LNCaP clone FGC (cell line): ENCODE data around the gene HTRA3.

Experiments
- DNase-seq: peaks from one replicate; pipeline ENCODE4 v3.0.0-alpha.2; 2011; ENCODE audit warnings: low read depth
- H3K4me3 ChIP-seq: 2 replicates; pipeline ENCODE4 v1.5.1; 2011; ENCODE audit warnings: mild to moderate bottlenecking, low read depth, low read length, control low read depth
- CTCF ChIP-seq: IDR thresholded peaks from 2 replicates; pipeline ENCODE4 v1.5.1; 2012; ENCODE audit warnings: mild to moderate bottlenecking; ENCODE audit not compliant: control insufficient read depth, insufficient read depth; ENCODE audit errors: extremely low read depth

HTRA3 gene

DNA sequence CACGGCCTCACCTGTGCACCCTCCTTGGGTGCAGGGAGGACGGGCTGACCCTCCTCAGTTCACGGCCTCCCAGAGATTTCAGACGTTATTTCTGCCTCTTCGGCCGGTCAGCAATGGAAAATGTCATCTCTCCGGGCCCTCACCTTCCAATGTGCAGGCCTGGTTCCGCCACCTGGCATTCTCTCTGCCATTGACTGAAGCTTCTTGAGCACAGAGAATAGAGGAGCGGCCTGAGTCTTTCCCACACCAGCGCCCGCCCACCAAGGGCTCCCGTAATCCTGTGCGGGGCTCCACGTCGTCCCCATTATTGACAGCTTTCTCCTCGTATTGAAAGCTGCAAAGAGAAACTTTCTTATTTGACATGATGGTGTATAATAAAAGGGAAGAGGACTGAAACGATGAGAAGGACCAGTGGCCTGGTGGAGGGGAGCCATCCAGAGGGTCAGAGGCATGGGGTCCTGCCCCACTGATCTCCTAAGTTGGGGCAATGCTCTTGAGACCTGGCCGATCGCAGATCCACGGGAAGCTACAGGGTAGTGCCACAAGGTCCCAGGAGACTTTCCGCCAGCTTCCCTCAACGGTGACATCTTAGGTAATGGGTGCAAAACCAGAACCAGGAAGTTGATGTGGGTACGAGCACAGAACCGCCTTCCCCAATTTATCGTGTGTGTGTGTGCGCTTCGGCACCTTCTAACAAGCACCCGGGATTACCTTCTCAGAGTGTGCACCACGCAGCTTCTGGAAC lies 20.6 kb downstream of the HTRA3 start:
- TF ChIP-seq CTCF: no peak
- DNase-seq: no peak
- no peak overlapping the region for H3K4me3 ChIP-seq

DNA sequence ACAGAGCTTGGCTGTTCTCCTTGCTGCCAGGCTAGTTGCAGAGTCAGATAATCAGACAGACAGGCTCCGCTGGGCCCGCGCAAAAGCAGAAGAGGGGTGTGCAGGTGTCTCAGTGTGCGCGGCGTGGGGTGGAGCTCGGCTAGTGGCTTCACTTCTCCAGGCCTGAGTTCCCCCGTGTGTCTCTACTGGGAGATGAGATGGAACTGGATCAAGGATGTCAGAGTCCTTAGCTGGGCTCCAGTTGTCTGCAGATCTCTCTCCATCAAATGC lies 21.1 kb downstream of the HTRA3 start:
- DNase-seq: no peak
- TF ChIP-seq CTCF: no peak
- no peak overlapping the region for H3K4me3 ChIP-seq

GRCh38 chr4:8291036-8291682 lies 21.6 kb downstream of the HTRA3 start:
- no peak for DNase-seq

GRCh38 chr4:8291701-8292477 lies 22.3 kb downstream of the HTRA3 start:
- no peak overlapping the region for H3K4me3 ChIP-seq
- TF ChIP-seq CTCF: no peak

More at GRCh38 chr4:8291036-8291682, 21.6 kb downstream of the HTRA3 start:
- no peak overlapping the region for H3K4me3 ChIP-seq
- no peak for TF ChIP-seq CTCF

DNA sequence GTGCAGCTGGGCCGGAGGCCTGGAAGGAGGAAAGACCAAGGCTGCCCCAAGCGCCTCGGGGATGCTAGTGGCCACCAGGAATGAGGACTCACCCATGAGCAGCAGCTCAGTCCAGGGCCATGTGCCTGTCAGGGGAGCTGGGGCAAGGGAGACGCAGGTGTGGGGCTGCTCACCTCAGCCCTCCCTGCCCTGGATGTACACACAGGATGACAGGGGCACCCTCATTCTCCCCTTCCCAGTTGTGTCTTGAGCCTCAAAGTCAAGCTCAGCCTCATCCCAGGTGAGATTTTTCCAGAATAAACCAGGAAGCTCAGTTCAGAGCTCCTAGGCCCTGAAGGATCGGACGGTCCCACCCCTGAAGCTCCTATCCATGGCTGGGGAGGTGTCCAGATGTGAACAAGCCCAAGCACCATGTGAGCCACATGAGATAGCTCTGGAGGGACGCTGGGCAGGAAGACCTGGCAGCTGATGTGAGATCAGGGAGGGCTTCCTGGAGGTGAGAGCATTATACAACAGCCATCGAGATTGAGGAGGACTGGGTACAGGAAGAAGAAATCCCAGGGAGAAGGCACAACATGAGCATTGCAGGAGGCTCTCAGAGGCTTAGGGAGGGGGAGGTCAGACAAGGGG lies 23.0 kb downstream of the HTRA3 start:
- no peak for TF ChIP-seq CTCF
- DNase-seq: no peak
- H3K4me3 ChIP-seq: no peak overlapping the region

More at GRCh38 chr4:8291701-8292477, 22.3 kb downstream of the HTRA3 start:
- DNase-seq: no peak

GRCh38 chr4:8293131-8293975 lies 23.8 kb downstream of the HTRA3 start:
- TF ChIP-seq CTCF: no peak
- H3K4me3 ChIP-seq: no peak overlapping the region
- DNase-seq: no peak
